HepG2 (cell line): ENCODE measurements around the gene NXN. TPM values are rescaled to one million over a fixed set of nuclear protein-coding genes. Genes with fewer than 3 reads are reported as not detected.
A peak's percentile ranks its signal among the peaks of the same experiment; 100 is the strongest.

Source experiments
- HHEX ChIP-seq: IDR thresholded peaks from 2 replicates; pipeline ENCODE4 v1.6.1; 2016; ENCODE audit warnings: control low read depth
- HNRNPK ChIP-seq: fragments of 200-400 bp; formaldehyde crosslinking; IDR thresholded peaks from 2 replicates; pipeline ENCODE4 v1.6.1; 2018; ENCODE audit warnings: low read length, low read depth, moderate library complexity, mild to moderate bottlenecking; ENCODE audit not compliant: poor library complexity, severe bottlenecking
- HOXA5 ChIP-seq: sonication (generic); formaldehyde crosslinking; IDR thresholded peaks from 2 replicates; pipeline ENCODE4 v1.4.0; 2020; ENCODE audit warnings: missing genetic modification reagents
- KLF13 ChIP-seq: sonication (generic); formaldehyde crosslinking; IDR thresholded peaks from 2 replicates; pipeline ENCODE4 v1.4.0; 2020; ENCODE audit warnings: mild to moderate bottlenecking, missing genetic modification reagents
- SYNCRIP ChIP-seq: fragments of 200-400 bp; formaldehyde crosslinking; IDR thresholded peaks from 2 replicates; pipeline ENCODE4 v1.6.1; 2018; ENCODE audit warnings: mild to moderate bottlenecking, low read depth, low read length; ENCODE audit not compliant: insufficient read depth
- TEAD3 ChIP-seq: optimal IDR thresholded peaks from 2 replicates; pipeline ENCODE3; 2016; ENCODE audit warnings: borderline replicate concordance
- ZFP82 ChIP-seq: sonication (generic); formaldehyde crosslinking; IDR thresholded peaks from 2 replicates; pipeline ENCODE4 v1.5.1; 2020; ENCODE audit warnings: mild to moderate bottlenecking, missing genetic modification reagents, borderline replicate concordance
- ZNF431 ChIP-seq: sonication (generic); formaldehyde crosslinking; IDR thresholded peaks from 2 replicates; pipeline ENCODE4 v1.9.0; 2022; ENCODE audit warnings: missing genetic modification reagents, low read depth, mild to moderate bottlenecking, borderline replicate concordance
- ZNF777 ChIP-seq: sonication (generic); formaldehyde crosslinking; IDR thresholded peaks from 2 replicates; pipeline ENCODE4 v1.4.0; 2020; ENCODE audit warnings: missing genetic modification reagents
- ZNF781 ChIP-seq: sonication (generic); formaldehyde crosslinking; IDR thresholded peaks from 2 replicates; pipeline ENCODE4 v1.5.1; 2020; ENCODE audit warnings: borderline replicate concordance, mild to moderate bottlenecking, missing genetic modification reagents; ENCODE audit errors: not compliant biosample characterization
- ZNF891 ChIP-seq: sonication (generic); formaldehyde crosslinking; IDR thresholded peaks from 2 replicates; pipeline ENCODE4 v1.5.0; 2020; ENCODE audit warnings: mild to moderate bottlenecking, missing genetic modification reagents
- ZSCAN22 ChIP-seq: sonication (generic); formaldehyde crosslinking; IDR thresholded peaks from 2 replicates; pipeline ENCODE4 v1.4.0; 2020; ENCODE audit warnings: mild to moderate bottlenecking, missing genetic modification reagents
- polyA plus RNA-seq, 8 experiments: library from polyadenylated mRNA; depleted of rRNA in 3 of 8; stranded (reverse) in 7 of 8; unstranded in 1 of 8; fragments of >200 nt; fragmentation: Illumina TruSeq in 4 of 8; extraction: Trizol in 4 of 8; gene quantifications; 2 replicates each; pipeline versions ENCODE4 v1.2.1 to v1.2.3, GENCODE V29; 2011 to 2016; ENCODE audit warnings: low read depth in 4 of 8, missing spikeins in 1 of 8, mixed read lengths in 1 of 8; ENCODE audit not compliant: insufficient read depth in 1 of 8
- total RNA-seq, 5 experiments: library from RNA; depleted of rRNA; stranded (reverse); fragments of >200 nt; fragmentation: Illumina TruSeq; extraction: Trizol; gene quantifications; 2 replicates each; pipeline ENCODE4 v1.2.3, GENCODE V29; 2016; ENCODE audit warnings: low read depth in 1 of 5
- TF ChIP-seq, protein P1 (sequence below): sonication (generic); formaldehyde crosslinking; IDR thresholded peaks from 2 replicates; pipeline ENCODE4 v1.5.1; 2020; ENCODE audit warnings: missing genetic modification reagents, mild to moderate bottlenecking, borderline replicate concordance
- TF ChIP-seq, protein P2 (sequence below): IDR thresholded peaks from 2 replicates; pipeline ENCODE4 v1.6.1; 2016; ENCODE audit warnings: mild to moderate bottlenecking
- TF ChIP-seq, protein P3 (sequence below): sonication (generic); formaldehyde crosslinking; IDR thresholded peaks from 2 replicates; pipeline ENCODE4 v1.8.0; 2022; ENCODE audit warnings: mild to moderate bottlenecking, missing genetic modification reagents
- TF ChIP-seq, protein P4 (sequence below): sonication (generic); formaldehyde crosslinking; IDR thresholded peaks from 2 replicates; pipeline ENCODE4 v1.5.0; 2020; ENCODE audit warnings: missing genetic modification reagents
- TF ChIP-seq, protein P5 (sequence below), 2 experiments: sonication (generic) in 1 of 2; formaldehyde crosslinking in 1 of 2; IDR thresholded peaks; 2 replicates each; pipeline versions ENCODE4 v1.4.0 to v1.6.1; 2018 to 2020; ENCODE audit warnings: missing genetic modification reagents in 2 of 2, borderline replicate concordance in 1 of 2, low read depth in 1 of 2, mild to moderate bottlenecking in 1 of 2, missing biosample characterization in 1 of 2
- TF ChIP-seq, protein P6 (sequence below): sonication (generic); formaldehyde crosslinking; conservative IDR thresholded peaks from 2 replicates; pipeline ENCODE4 v1.4.0; 2020; ENCODE audit warnings: missing genetic modification reagents

The NXN gene
- total and polyA plus RNA-seq, 2 of the 13 experiments (the other 11 are each of a cell fraction or from before 2014, with no cell fraction given), result 22.2 to 24.3 TPM

DNA sequence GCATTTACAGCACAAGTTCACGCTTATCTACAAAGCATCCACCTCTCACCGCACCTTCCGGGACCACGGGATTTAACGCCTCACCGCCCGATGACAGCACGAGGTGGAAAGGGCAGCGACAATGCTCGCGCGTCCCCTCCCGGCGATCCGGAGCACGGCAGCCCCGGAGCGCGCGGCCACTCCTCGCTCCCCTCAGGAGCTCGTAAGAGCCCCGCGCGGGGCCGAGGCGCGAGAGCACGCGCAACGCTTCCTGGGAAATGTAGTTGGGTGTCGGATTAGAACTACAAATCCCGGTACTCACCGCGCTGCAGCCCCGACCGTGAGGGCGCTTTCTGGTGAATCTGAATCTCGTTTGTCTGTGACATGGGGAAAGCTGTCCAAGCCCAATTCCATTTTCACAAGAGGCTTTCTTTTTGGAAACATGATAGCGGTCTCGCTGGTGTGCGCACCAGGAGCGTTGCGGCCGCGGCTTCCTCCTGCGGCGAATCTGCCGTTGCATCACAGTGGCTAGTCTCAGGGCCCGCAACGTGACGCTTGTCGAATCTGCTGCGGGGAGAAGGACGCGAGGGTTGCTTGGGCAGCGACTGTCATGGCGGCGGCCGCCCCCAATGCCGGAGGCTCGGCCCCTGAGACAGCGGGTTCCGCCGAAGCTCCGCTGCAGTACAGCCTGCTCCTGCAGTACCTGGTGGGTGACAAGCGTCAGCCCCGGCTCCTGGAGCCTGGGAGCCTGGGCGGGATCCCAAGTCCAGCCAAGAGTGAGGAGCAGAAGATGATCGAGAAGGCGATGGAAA lies 17.2 kb upstream of the NXN start, which contains the start of gene TIMM22 (continued):
- TF ChIP-seq, protein P1, sequence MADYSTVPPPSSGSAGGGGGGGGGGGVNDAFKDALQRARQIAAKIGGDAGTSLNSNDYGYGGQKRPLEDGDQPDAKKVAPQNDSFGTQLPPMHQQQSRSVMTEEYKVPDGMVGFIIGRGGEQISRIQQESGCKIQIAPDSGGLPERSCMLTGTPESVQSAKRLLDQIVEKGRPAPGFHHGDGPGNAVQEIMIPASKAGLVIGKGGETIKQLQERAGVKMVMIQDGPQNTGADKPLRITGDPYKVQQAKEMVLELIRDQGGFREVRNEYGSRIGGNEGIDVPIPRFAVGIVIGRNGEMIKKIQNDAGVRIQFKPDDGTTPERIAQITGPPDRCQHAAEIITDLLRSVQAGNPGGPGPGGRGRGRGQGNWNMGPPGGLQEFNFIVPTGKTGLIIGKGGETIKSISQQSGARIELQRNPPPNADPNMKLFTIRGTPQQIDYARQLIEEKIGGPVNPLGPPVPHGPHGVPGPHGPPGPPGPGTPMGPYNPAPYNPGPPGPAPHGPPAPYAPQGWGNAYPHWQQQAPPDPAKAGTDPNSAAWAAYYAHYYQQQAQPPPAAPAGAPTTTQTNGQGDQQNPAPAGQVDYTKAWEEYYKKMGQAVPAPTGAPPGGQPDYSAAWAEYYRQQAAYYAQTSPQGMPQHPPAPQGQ (CRISPR knock-in tag), result 0 out of 2 replicates have a peak, but pooled peaks have one; percentile 48
- TF ChIP-seq HHEX (CRISPR knock-in tag) (0 out of 2 replicates have a peak, but pooled peaks have one; percentile 8), ZNF777 (CRISPR knock-in tag) (peak; percentile 86), HNRNPK (peak; percentile 51), KLF13 (CRISPR knock-in tag) (no peak), SYNCRIP (no peak), ZSCAN22 (CRISPR knock-in tag) (no peak), HOXA5 (CRISPR knock-in tag) (peak; percentile 58; the same call in 1 of the 2 replicates), TEAD3 (CRISPR knock-in tag) (peak; percentile 70), ZNF431 (CRISPR knock-in tag) (peak; percentile 58; the same call in 1 of the 2 replicates), ZNF781 (CRISPR knock-in tag) (no peak), ZFP82 (no peak; the same call in 1 of the 2 replicates), ZNF891 (CRISPR knock-in tag) (peak; percentile 77)
- TF ChIP-seq, protein P2, sequence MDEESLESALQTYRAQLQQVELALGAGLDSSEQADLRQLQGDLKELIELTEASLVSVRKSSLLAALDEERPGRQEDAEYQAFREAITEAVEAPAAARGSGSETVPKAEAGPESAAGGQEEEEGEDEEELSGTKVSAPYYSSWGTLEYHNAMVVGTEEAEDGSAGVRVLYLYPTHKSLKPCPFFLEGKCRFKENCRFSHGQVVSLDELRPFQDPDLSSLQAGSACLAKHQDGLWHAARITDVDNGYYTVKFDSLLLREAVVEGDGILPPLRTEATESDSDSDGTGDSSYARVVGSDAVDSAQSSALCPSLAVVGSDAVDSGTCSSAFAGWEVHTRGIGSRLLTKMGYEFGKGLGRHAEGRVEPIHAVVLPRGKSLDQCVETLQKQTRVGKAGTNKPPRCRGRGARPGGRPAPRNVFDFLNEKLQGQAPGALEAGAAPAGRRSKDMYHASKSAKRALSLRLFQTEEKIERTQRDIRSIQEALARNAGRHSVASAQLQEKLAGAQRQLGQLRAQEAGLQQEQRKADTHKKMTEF (CRISPR knock-in tag), result peak; percentile 98
- TF ChIP-seq, protein P3, sequence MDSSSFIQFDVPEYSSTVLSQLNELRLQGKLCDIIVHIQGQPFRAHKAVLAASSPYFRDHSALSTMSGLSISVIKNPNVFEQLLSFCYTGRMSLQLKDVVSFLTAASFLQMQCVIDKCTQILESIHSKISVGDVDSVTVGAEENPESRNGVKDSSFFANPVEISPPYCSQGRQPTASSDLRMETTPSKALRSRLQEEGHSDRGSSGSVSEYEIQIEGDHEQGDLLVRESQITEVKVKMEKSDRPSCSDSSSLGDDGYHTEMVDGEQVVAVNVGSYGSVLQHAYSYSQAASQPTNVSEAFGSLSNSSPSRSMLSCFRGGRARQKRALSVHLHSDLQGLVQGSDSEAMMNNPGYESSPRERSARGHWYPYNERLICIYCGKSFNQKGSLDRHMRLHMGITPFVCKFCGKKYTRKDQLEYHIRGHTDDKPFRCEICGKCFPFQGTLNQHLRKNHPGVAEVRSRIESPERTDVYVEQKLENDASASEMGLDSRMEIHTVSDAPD (CRISPR knock-in tag), result no peak
- TF ChIP-seq, protein P4, sequence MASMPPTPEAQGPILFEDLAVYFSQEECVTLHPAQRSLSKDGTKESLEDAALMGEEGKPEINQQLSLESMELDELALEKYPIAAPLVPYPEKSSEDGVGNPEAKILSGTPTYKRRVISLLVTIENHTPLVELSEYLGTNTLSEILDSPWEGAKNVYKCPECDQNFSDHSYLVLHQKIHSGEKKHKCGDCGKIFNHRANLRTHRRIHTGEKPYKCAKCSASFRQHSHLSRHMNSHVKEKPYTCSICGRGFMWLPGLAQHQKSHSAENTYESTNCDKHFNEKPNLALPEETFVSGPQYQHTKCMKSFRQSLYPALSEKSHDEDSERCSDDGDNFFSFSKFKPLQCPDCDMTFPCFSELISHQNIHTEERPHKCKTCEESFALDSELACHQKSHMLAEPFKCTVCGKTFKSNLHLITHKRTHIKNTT (CRISPR knock-in tag), result 0 out of 2 replicates have a peak, but pooled peaks have one; percentile 87
- TF ChIP-seq, protein P5, sequence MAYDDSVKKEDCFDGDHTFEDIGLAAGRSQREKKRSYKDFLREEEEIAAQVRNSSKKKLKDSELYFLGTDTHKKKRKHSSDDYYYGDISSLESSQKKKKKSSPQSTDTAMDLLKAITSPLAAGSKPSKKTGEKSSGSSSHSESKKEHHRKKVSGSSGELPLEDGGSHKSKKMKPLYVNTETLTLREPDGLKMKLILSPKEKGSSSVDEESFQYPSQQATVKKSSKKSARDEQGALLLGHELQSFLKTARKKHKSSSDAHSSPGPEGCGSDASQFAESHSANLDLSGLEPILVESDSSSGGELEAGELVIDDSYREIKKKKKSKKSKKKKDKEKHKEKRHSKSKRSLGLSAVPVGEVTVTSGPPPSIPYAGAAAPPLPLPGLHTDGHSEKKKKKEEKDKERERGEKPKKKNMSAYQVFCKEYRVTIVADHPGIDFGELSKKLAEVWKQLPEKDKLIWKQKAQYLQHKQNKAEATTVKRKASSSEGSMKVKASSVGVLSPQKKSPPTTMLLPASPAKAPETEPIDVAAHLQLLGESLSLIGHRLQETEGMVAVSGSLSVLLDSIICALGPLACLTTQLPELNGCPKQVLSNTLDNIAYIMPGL (CRISPR knock-in tag; IDR thresholded peaks at IDR 0.05; ENCODE audit: borderline replicate concordance in 1 of 2, low read depth in 1 of 2), result peak; percentile 91; a peak in 3 of 4 replicates
- TF ChIP-seq, protein P6, sequence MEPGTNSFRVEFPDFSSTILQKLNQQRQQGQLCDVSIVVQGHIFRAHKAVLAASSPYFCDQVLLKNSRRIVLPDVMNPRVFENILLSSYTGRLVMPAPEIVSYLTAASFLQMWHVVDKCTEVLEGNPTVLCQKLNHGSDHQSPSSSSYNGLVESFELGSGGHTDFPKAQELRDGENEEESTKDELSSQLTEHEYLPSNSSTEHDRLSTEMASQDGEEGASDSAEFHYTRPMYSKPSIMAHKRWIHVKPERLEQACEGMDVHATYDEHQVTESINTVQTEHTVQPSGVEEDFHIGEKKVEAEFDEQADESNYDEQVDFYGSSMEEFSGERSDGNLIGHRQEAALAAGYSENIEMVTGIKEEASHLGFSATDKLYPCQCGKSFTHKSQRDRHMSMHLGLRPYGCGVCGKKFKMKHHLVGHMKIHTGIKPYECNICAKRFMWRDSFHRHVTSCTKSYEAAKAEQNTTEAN (CRISPR knock-in tag), result peak; percentile 58; the same call in 1 of the 2 replicates
